NCI-H1930 (cell line): ENCODE measurements around the gene ABCD4.
"Not testable (repeated sequence)": the region's sequence is repeated elsewhere in the genome, so short reads cannot be mapped to it uniquely, and the experiment has no call there.

Experiments used
- DNase-seq, 2 experiments: peaks; one replicate each; lab custom pipeline; 2025; lab: John Stamatoyannopoulos, UW

The ABCD4 gene

DNA sequence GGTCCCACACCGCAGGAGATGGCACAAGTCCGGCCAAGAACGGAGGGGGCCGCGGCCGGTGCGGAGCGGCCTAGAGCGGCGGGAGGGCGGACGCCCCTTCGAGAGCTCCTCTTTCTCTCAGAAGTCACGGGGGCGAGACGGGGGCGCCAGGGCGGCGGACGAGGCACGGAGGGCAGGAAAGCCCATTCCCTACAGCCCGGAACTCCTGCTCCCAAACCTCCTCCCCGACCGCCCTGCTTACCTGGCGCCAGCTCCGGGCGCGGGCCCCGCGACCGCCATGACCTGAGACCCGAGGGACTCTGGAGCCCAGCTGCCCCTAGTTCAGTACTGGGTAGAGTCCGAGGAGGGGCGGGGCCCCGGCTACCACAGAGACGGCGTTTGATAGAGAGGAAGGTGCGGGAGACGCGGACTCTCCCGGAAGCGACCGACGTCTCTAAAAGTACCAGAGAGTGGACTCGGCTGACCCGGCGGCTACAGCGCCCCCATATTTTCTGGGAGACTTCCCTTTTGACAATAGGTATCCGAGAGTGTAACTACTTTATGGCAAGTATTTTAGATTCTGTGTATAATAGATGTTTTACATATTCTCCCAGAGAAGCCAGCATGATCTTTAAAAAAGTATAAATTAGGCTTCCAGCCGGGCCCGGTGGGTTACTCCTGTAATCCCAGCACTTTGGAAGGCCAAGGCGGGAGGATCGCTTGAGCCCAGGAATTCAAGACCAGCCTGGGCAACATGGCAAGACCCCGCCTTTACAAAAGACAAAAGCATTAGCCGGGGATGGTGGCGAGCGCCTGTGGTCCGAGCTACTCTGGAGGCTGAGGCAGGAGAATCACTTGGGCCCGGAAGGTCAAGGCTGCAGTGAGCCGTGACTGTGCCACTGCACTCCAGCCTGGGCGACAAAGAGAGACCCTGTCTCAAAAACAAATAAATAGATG is at the start of gene ABCD4:
TSS of gene ABCD4 (minus strand) at position 301 of the 936 bp plus-strand sequence. CDS start at position 279, 22 bp downstream.
- DNase-seq, result peak; percentile 87 to 92

DNA sequence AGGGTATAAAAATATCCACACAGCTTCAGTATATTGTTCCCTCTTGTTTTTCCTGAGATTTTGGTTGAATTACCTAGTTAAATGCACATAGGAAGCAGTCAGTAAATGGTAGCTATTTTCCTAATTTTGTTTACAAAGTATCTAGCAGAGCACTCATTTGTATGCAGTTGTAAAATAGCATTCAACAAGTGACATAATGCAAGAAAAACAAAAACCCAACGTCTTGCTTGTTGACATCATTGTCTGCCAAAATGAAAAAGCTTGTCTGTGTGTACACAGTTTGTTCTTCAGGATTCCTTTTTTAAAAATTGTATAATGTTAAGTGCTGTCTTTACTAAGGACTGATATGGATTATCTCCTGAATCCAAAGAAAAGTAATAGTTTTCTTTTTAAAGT is 48.2 kb upstream of the ABCD4 start:
- no peak for DNase-seq

DNA sequence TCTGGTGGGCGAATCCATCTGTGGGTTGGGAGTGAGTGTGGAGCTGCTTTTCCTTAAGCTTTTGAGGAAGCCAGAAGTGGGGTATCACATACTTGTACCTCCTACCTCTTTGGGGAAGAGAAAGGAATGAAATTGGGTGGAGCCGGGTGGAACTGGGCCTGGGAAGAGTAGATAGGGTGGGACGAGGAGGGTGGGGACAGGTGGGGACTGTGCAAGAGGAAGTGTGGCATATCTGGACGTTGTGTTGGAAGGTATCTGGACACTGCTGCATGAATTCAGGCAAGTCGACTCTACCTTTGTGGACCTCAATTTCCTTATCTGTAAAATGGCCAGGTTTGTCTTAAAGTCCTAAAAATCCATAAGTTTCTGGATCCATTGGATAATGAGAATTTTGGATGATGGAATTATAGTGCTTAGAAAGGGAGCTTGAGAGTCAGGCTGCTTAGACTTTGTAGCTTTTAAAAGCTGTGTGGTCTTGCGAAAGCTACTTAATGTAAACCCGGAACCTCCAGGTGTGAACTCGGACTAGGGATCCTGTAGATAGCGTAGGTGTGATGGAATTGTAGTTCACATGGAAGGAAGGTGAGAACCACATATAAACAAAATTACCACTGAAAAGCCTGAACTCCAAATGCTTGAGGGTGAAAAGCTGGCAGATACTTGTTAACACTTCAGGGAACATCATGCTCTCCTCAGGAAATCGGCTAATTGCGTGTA is 47.6 kb upstream of the ABCD4 start:
- DNase-seq, result no peak

DNA sequence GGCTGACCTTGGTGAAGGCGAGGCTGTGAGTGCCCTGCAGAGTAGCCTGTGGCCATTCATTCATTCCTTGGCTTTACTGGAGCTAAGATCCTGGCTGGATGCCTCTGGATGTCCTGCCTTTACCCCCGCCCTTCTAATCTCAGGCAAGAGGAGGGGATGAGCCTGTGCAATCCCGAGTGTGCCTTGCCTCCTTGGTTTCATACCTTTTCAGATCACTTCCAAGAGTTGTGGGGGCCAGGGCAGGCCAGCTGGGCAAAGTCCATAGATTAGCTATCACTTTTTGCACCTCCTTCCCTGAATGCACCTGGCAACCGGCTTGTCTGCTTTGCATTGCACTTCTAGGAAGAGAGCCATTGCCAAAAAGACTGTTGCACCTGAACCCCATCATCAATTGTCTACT is 47.0 kb upstream of the ABCD4 start:
- DNase-seq, result no peak

DNA sequence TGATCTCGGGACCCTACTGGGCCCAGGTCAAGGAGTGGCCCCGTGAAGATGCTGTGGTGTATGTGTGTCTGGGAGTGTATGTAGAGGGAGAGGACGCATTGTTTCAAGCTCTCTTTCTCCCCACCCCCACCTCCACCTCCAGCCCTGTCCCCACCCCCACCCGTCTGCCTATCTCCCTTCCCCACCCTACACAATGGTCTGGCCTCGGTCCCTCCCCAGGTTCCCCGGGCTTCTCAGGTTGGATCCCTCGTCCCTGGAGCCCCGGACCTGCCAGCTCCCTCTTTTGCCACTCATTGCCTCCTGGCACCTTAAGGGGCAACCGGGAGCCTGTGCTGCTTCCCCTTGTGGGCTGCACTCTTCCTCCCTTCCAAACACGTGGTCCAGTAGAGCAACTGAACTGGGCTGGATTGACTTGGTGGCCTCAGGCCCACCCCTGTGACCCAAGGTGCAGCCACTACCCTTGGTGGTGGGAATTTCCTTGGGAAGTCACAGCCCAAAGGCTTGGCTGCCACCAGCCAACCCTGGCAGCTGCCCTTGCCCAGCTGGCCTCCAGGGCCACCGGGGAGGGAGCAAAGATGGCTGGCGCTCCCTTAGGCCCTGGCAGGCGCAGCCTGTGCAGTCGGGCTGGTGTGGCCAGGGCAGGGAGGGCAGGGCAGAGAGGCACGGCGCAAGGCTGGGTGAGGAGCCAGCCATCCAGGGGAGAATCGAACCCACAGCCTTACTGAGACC is 46.2 kb upstream of the ABCD4 start:
- DNase-seq, result no peak

DNA sequence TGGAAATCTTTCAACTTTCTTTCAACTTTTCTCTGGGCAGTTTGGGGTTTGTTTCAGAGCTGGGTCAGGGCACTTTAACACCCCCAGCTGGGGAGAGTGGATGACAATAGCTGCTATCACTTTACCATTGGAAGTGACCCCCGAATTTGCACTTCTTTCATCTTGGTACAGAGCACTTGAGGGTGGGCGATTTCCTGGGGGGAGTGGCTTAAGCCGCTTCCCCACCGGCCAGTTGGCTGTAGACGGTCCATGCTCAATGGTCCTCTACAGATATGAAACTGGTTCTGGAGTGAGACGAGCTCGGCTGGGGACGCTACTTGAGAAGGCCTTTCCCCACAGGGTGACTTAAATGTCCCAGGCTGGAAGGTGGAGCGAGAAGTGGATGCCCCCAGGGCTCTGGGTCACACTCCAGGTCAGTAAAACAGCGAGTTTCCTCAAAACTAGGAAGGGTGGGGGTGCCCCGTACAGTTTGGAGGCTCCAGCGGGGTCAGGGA is 45.6 kb upstream of the ABCD4 start, which contains the start of gene VRTN:
TSS of gene VRTN (plus strand) at position 231 of the 494 bp plus-strand sequence. CDS start 8,313 bp downstream, outside the sequence.
- no peak for DNase-seq

DNA sequence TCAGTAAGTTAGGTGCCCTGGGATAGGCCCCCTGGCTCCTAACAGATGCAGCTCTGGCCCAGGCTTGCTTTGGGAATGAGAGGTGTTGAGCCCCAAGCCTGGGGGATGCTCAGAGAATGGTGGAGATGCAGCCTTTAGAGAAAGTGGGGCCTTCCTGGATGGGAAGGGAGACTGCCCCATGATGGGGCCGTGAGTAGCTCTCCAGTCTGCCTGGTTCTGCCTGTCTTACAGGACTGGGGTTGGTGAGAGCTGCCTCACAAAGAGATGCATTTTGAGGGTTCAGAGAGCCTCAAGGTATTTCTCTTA is 45.0 kb upstream of the ABCD4 start:
- no peak for DNase-seq

DNA sequence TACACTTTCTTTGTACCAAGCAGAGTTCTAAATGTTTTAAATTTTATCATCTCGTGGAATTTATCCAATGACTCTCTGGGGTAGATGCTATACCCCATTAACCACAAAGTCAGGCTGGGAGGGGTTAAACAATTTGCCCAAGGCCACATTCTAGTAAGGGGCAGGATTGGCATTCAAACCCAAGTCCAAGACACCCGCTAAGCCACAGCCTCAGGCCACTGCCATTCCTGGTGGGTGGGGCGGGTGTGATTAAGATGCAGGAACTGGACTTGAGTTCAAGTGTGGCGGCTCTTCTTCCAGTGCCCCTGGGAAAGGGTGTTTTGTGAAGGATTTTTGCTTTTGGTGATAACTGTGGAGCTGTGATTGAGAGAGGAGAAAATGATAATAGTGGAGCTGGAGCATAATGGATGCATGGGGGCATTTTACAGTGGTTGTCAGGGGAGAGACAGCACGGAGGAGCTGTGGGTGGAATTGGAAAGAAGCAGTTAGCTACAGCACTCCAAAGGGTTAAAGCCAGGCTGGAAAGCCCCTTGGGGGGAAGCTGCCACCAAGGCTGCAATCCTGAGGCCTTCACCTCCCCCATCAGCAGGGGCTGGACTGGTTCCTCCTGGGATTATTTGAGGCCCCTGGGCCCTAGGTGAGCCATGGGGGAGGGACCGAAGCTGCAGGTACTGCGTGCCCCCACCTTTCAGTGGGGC is 44.5 kb upstream of the ABCD4 start:
- DNase-seq, result no peak

DNA sequence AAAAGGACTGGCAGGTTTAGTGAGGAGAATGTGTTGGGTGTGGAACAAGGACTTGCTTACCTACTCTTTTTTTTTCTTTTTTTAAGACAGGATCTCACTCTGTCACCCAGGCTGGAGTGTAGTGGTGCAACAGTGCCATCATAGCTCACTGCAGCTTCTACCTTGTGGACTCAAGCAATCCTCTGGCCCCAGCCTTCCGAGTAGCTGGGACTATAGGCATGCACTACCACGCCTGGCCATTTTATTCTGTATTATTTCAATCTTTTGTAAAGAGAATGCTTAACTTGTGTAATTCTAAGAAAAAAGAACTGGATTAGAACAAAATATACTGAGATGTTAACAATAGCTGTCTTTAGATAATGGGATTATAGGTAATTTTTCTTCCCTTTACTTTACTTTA is 43.6 kb upstream of the ABCD4 start:
- no peak for DNase-seq

DNA sequence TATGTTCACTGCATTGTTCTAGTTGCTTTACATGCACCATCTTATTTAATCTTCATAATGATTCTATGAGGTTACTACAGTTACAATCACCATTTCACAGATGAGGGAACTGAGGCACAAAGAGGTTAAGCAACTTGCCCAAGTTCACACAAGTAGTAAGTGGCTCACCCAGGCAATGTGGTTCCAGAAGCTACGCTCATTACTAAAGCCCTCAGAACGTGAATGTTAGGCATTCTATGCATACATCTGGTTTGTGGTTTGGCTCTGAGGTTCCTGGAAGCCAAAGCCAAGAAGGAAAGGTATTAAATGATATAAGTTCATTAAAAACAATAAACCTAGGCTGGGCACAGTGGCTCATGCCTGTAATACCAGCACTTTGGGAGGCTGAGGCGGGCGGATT is 31.2 kb upstream of the ABCD4 start:
- no peak for DNase-seq

DNA sequence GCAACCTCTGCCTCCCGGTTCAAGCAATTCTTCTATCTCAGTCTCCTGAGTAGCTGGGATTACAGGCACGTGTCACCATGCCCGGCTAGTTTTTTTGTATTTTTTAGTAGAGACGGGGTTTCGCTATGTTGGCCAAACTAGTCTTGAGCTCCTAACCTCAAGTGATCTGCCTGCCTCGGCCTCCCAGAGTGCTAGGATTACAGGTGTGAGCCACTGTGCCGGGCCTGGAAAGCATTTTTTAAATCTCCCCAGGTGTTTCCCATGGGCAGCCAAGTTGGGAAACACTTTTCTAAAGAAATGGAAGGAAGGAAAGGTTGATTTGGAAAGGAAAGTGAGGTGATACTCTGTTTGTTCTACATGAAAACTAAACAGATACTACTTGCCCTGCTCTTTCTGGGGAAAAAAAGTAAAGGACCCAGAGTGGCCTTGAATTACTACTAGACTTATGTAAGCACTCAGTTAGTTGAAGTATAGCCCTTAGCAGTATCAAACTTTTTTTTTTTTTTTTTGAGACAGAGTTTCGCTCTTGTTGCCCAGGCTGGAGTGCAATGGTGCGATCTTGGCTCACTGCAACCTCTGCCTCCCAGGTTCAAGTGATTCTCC is 27.3 kb upstream of the ABCD4 start:
- not testable (repeated sequence) for DNase-seq

DNA sequence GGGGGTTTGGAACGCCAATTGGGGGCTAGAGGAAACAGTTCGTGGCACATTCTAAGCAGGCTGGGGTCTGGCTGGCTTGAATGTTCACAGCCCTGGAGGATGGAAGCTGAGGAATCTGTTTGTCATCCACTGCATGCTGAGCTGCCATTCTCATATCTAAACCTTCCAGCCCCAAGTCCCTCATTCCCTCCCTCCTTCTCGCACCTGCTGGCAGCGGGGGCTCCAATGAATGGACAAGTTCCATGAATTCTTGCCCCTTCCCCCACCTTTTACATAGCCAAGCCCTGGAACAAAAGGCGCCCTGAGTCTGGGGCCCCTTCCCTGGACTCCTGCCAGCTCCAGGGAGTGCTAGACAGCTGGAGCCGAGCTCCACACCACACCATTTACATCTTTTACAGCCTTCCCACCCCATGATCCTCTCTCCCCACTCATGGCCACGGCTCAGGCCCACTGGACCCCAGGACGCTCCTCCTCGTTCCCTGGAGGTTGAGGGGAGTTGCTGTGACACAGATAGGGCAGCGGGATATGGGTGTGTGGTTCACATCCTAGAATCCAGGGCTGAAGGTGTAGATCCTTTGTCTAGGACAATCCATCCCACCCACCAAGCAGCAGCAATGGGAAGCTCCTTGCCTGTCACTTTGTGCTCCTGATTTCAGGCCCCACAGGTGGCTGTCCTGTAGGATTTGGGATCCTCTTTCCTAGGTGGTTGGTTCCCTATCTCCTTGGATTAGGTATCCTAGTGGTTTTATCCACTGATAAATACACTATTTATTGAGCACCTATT is 23.8 kb upstream of the ABCD4 start:
- DNase-seq, result no peak

DNA sequence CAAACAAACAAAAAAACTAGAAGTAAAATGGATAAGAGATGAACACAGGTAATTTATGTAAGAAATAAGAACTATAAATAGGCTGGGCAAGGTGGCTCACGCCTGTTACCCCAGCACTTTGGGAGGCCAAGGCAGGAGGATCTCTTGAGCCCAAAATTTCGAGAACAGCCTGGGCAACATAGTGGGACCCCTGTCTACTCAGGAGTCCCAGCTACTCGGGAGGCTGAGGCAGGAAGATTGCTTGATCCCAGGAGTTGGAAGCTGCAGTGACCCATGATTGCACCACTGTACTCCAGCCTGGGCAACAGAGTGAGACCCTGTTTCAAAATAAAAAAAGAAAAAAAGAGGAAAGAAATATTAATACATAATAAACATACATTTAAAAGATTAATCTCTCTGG is 22.7 kb upstream of the ABCD4 start:
- DNase-seq, result no peak

DNA sequence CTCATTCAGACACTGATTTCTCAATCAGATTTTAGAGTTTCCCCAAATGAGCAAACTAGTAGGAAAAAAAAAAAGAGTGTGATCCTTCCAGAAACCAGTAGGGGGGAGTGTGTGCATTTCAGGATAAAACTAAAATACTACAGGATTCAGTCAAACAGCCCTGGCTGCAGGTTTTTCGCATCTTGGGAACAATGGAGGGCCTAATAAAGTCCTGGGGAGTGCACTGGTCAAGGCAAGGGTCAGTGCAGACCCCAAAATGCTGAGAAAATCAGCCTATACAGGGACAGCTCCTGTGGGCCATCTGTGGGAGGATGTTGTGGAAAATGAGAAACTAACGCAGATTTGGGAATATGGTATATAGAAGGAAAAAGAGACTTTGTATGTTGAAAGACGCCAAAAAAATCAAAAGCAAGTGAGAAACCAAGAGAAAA is 22.2 kb upstream of the ABCD4 start:
- DNase-seq, result peak in 1 of 2 experiments; percentile 8

DNA sequence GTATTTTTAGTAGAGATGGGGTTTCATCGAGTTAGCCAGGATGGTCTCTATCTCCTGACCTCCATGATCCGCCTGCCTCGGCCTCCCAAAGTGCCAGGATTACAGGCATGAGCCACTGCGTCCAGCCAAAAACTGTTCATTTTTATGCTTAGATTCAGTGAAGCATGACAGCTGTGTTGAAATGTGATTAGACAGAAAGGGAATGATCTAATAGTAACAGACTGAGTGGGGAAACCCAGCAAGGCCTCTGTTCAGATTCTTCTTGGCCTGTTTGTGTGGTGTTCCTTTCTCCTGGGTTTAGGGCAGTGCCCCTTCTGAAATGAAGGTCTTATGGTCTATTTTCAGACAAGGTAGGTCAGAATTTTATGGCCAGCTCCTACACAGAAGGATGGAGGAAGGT is 11.8 kb upstream of the ABCD4 start:
- no peak for DNase-seq

DNA sequence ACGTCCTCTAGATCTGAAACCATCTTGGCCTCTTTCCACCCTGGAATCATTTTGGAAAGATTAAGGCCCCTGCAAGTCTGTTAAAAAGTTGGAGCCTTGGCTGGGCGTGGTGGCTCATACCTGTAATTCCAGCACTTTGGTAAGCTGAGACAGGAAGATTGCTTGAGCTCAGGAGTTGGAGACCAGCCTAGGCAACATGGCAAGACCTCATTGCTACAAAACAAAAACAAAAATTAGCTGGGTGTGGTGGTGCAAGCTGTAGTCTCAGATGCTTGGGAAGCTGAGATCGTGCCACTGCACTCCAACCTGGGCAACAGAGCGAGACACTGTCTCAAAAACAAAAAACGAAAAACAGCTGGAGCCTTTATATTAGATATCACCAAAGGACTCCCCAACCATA is 10.9 kb upstream of the ABCD4 start:
- no peak for DNase-seq

DNA sequence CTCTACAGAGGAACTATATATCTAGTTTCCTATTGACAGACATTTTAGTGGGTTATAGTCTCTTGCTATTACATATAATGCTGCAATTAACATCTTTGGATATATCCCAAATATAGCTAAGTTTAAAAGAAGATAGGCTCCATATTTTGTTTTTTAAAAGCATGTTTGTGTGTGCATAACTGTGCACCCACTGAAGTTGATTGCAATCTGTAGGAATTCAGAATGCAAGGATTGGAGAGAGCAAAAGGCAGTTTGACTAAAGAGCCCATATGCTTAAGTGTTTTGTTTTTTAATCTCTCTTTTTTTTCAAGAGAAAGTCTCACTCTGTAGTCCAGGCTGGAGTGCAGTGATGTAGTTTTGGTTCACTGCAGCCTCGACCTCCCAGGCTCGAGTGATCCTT is 9.4 kb upstream of the ABCD4 start:
- no peak for DNase-seq

DNA sequence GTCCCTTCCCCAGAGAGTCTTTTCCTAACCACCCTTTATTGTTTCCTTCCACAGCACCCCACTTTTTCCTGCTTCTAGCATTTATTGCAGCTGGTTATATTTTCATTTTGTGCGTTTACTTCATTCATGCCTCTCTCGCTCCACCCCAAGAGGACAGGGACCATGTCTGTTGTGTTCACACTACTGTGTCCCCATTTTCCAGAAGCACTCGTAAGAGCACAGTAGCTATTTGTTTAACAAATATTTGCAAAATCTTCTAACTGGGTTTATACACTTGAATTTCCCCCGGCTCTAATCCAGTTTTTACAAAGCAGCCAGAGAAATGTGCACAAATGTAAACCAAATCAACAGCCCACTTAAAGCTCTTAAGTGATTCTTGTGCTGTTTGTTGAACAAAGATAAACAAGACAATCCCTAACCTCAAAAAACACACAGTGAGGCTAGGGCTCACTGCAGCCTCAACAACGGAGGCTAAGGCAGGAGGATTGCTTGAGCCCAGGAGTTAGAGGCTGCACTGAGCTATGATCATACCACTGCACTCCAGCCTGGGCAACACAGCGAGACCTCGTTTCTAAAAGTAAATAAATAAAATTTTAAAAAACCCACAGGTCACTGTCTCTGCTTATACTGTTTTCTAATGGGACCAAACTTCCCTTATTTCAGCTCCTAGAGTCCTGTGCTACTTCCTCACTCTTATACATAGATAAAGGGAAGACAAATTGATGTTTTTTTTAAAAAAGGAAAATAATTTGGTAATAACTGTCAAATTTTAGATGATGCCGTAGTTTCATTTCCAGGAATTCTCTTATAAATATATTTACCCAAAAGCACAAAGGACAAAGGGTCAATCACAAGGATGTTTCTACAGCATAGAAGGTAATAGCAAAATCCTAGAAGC is 6.6 kb upstream of the ABCD4 start:
- DNase-seq, result no peak

DNA sequence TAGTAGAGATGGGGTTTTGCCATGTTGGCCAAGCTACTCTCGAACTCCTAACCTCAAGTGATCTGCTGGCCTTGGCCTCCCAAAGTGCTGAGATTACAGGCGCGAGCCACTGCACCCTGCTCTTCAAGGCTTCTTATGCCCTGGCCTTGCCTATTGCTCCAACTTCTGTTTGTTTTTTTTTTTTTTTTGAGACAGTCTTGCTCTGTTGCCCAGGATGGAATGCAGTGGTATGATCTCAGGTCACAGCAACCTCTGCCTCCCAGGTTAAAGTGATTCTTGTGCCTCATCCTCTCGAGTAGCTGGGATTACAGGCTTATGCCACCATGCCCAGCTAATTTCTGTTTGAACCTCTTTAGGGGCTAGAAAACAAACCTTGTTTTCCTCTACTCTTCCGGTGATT is 6.0 kb upstream of the ABCD4 start:
- no peak for DNase-seq
